GM12892 (cell line): Measurements from ENCODE around the gene HNRNPR.
"Not testable (repeated sequence)": the region's sequence is repeated elsewhere in the genome, so short reads cannot be mapped to it uniquely, and the experiment has no call there.

Source experiments
- DNase-seq: peaks from one replicate; pipeline ENCODE4 v3.0.0; 2011; ENCODE audit not compliant: insufficient read length
- FAIRE-seq: peaks from 2 replicates; lab custom pipeline; 2011; peaks lifted over from hg19 to GRCh38; lab: Jason Lieb, UNC
- POLR2A ChIP-seq: IDR thresholded peaks from 2 replicates; pipeline ENCODE4 v1.6.1; 2011; ENCODE audit warnings: low read depth, low read length, control low read depth
- POLR2AphosphoS5 ChIP-seq: IDR thresholded peaks from 2 replicates; pipeline ENCODE4 v1.6.1; 2011; ENCODE audit warnings: low read depth, low read length, control low read depth
- TAF1 ChIP-seq: IDR thresholded peaks from 2 replicates; pipeline ENCODE4 v1.6.1; 2011; ENCODE audit warnings: low read depth, mild to moderate bottlenecking, control low read depth, low read length, borderline replicate concordance

HNRNPR gene

DNA sequence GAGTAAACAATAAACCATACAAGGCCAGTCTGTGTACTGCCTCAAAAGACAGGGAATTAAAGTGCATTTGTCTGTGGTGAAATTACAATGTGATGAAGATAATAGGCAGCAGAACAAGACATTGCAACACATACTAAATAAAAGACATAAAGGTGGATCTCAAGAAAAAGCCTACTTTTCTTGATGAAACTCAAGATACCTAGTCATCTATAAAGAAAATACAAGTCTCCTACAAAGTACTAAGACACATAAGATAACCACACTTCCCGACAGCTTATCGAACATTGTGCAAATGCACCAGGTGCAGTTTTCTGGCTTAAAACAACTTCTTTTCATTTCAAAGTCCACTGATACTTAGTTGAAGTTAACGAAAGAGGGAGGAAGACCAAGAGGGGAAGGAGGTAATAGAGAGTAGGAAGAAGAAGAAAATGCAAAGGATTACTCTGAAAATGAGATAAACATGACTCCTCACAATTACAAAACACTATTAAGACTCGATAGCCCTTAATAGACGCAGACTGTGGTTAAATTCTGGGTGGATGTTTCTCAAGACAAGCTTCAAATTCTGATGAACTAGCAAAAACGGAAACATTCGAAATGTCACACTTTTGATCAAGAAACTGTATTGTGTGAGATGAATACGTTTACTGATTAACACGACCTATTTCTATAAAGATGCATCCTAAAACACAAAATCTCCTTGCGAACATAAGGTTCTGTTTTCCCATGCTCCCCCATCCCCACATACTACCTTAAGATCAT is 2.0 kb downstream of the HNRNPR start:
- FAIRE-seq (no peak), DNase-seq (no peak)
- TF ChIP-seq POLR2A (no peak), TAF1 (no peak), POLR2AphosphoS5 (no peak)

DNA sequence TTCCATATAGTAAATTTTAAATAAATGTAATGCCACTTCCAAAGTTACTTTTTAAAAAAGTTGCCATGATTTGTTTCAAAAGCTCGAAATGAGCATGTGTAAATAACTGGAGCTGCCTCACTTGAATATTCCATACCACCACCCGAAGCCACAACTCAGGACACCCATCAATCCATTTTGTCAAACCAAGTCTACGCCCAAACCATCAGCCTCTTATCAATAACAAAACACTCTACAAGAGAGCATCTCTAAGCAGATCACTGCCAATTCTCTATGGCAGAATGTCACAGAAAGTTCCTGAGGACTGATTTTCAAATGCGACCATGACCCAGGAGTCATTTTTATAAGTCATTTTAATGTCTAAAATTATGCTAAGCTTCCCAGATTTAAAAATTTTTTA is 4.5 kb downstream of the HNRNPR start:
- TF ChIP-seq POLR2A, result no peak
- TF ChIP-seq POLR2AphosphoS5, result no peak
- no peak for TF ChIP-seq TAF1
- DNase-seq, result no peak
- FAIRE-seq, result no peak

DNA sequence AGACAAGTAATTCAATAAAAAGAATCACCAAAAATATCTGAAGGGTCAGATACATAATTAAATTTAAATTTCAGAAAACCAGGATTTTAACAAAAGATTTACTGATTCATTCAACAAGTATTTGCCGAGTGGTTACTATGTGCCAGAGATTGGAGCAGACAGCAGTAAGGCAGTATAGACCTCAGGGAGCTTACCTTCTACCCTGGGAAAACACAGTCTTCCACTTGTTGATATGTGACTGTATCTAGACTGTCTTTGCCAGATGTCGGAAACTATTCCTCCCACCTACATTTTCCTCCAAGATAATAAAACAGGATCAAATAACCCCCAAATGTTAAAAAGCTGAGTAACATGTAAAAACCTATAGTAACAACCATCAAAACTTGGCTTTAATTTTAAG is 6.2 kb downstream of the HNRNPR start:
- no peak for TF ChIP-seq POLR2AphosphoS5
- no peak for TF ChIP-seq TAF1
- TF ChIP-seq POLR2A, result no peak
- FAIRE-seq (no peak), DNase-seq (no peak)

DNA sequence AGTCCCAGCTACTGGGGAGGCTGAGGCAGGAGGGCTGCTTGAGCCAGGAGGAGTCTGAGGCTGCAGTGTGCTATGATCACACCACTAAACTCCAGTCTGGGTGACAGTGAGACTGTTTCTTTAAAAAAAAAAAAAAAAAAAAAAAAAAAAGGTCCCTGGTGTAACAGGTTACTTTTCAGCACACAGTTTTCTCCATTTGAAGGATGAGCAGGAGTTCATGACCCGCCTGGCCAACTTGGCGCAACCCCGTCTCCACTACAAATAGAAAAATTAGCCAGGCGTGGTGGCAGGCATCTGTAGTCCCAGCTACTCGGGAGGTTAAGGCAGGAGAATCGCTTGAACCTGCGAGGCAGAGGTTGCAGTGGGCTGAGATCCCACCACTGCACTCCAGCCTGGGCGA is 12.4 kb downstream of the HNRNPR start:
- TF ChIP-seq TAF1, result no peak
- no peak for TF ChIP-seq POLR2AphosphoS5
- TF ChIP-seq POLR2A, result no peak
- no peak for FAIRE-seq
- no peak for DNase-seq

DNA sequence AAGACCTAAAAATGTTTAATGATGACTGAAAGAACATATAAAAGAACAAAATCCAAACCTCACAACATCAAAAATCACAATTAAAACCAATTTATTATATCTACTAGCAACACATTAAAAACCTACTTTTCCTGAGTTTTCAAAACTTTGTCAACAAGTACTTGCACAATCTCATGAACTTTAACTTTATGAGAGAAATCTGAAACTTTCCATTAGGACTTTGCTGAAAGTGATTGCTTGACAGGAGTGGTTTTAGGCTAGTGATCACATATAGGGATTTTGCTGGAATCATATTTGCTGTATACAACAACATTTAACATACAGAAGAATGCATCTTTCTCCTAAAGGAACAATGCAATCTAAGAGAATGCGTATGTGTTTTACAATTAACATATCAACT is 13.2 kb downstream of the HNRNPR start:
- no peak for FAIRE-seq
- TF ChIP-seq POLR2A (no peak), TAF1 (no peak), POLR2AphosphoS5 (no peak)
- no peak for DNase-seq

DNA sequence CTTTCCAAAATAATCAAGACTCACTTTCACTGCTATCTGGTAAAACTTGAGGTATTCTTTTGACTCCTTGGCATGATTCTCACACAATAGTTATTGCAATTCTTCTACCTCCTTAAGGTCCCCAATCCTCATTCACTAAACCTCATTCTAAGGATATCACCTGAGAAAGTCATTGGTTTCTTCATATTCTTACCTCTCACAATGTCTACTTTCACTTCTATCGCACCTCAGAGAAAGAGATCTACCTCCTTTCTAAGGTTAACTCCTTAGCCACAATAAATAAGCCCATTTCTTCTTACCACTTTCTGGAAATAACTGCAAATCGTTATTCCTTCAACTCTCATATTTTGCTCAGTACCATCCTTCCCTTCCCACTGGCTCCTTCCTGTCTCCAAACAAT is 18.7 kb downstream of the HNRNPR start:
- DNase-seq (no peak), FAIRE-seq (no peak)
- TF ChIP-seq POLR2AphosphoS5 (no peak), TAF1 (no peak)

DNA sequence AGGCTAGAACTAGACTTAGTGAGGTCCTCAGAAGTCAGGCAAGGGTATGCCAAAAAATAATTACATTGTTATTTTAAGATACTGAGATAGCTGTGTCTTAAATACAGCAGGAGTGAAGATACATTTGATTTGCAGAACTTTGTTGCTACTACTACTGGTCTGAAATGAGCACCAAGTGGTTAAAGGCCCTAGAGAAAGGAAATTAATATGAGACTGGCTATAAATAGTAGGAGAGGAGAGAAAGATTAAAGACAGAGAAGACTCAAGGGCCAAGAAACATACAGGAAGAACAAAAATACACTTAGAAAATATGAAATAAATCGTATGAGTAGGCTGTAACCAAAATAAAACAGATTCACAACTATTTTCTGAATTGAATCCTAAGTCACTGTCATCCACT is 21.3 kb downstream of the HNRNPR start:
- no peak for FAIRE-seq
- TF ChIP-seq TAF1 (no peak), POLR2A (no peak)
- DNase-seq, result no peak

DNA sequence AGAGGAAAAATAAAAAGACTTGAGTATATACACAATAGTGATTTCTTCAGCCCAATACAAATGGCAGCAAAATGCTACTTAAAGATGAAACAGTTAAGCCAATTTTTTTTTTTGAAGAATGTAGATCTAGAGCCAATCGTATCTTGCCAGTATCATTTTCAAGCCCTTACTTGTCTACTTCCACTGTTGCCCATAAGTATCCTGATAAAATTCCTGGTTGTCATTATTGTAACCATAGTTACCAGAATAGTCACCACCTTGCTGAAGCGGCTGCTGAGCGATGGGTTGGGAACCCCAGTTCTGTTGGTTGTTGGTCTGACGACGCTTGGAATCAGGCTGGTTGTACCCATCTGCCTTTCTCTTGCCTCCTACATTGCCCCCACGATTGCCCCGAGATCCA is 33.8 kb downstream of the HNRNPR start:
- not testable (repeated sequence) for DNase-seq
- peak; percentile 21 for FAIRE-seq

DNA sequence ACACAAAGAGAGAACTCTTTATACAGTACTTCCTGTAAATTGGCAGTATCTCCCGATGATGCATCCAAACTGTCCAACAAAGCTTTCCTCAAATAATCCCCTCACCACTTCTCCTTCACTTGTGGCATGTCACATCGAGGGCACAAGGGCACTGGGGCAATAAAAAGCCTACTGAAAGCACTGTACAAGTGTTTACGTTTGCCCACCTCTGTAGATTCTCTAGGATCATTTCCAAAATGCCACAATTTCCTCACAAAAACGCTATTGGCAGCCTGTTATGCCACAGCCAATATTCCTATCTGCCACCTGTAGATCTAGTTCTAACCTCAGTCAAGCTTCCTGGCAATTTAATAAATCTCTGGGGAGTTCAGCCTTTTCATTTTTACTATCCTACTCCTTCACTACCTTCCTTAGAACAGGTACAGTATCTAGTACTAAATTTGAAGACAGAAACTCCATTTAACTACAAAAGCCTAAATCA is 39.9 kb downstream of the HNRNPR start:
- no peak for TF ChIP-seq POLR2A
- TF ChIP-seq TAF1, result no peak
- no peak for TF ChIP-seq POLR2AphosphoS5
- FAIRE-seq (no peak), DNase-seq (no peak)

DNA sequence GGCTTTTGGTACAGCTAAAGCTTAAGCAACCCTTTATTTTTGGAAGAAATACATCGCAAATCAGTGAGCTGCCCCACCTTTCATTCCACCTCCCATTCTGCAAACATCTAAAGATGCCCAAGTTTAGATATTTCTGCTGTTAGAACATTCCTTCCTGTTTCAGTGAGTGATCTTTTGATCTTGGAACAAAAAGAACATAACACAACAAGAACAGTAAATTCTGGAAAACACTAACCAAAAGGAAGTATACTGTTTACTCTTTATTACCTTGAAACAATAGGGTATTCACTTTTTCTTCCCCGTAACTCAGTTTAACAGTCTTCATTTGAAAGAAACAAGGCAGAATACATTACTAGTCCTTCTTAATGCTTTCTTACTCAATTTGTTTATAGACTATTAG is 40.6 kb downstream of the HNRNPR start:
- no peak for TF ChIP-seq TAF1
- TF ChIP-seq POLR2AphosphoS5, result no peak
- TF ChIP-seq POLR2A, result no peak
- FAIRE-seq, result no peak

DNA sequence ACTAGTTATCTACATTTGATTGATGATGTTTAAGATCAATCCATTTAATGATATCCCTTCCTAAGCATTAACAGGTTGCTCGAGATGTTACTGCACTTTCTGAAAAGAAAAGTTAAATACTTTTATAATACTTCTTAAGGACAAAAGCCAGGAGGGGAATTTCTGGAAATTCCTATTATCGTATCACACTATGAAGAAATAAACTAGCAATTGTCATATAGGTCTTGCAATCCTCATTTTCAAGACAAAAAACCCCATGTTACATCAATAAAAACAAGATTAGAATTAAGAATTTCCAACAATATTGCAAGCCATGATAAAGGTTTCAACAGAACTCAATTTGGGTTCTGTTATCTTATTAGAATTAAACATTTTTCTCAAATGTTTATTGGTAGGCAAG is 47.2 kb downstream of the HNRNPR start:
- FAIRE-seq (no peak), DNase-seq (no peak)
- no peak for TF ChIP-seq POLR2AphosphoS5
- TF ChIP-seq TAF1, result no peak
- TF ChIP-seq POLR2A, result no peak

More for the DNA sequence above, 40.6 kb downstream of the HNRNPR start:
- no peak for DNase-seq

DNA sequence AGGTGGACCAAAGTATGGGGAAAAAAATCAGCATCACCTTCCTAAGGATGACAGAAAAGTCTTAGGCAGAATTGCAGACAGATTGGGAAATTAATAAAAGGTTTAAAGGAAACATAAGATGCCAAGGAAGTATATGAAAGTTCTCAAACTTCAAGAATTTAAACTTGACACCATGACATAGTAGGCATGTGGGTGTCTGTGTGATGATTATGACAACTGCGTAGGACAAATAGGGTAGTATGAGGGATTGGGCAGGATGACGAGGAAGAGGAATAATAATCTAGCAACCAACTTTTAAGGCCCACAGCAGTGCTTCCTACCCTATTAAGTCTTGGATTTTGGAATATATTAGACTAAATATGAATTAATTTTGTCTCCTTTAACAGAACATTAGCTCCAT is 52.4 kb downstream of the HNRNPR start:
- DNase-seq (no peak), FAIRE-seq (no peak)
- TF ChIP-seq POLR2A (no peak), POLR2AphosphoS5 (no peak), TAF1 (no peak)
